Smooth muscle cell (in vitro differentiated cells): Measurements from ENCODE around the gene GAS7. TPM values are rescaled to one million over a fixed set of nuclear protein-coding genes. Genes with fewer than 3 reads are reported as not detected.

Experiments used
- DNase-seq: peaks from one replicate; lab custom pipeline; 2025; ENCODE audit not compliant: unreplicated experiment; lab: John Stamatoyannopoulos, UW
- H2AFZ ChIP-seq: fragments of 200-600 bp; sonication (generic); 2 replicates; pipeline ENCODE4 v1.6.0; 2016; ENCODE audit warnings: antibody characterized with exemption, low read depth, mild to moderate bottlenecking
- H3F3A ChIP-seq: fragments of 200-600 bp; sonication (generic); 2 replicates; pipeline ENCODE4 v1.6.0; 2017; ENCODE audit warnings: antibody characterized with exemption, low read depth
- H3K27ac ChIP-seq: fragments of 200-600 bp; sonication (generic); 2 replicates; pipeline ENCODE4 v1.5.1; 2016; ENCODE audit warnings: low read depth, mild to moderate bottlenecking
- H3K27me3 ChIP-seq: fragments of 200-600 bp; sonication (generic); 2 replicates; pipeline ENCODE4 v1.6.1; 2016; ENCODE audit warnings: low read depth, mild to moderate bottlenecking
- H3K36me3 ChIP-seq: fragments of 200-600 bp; sonication (generic); 2 replicates; pipeline ENCODE4 v1.5.1; 2016; ENCODE audit warnings: low read depth
- H3K4me1 ChIP-seq: fragments of 200-600 bp; sonication (generic); 2 replicates; pipeline ENCODE4 v1.5.1; 2016; ENCODE audit warnings: low read depth
- H3K4me2 ChIP-seq: fragments of 200-600 bp; sonication (generic); 2 replicates; pipeline ENCODE4 v1.6.0; 2016; ENCODE audit warnings: mild to moderate bottlenecking
- H3K4me3 ChIP-seq: fragments of 200-600 bp; sonication (generic); 2 replicates; pipeline ENCODE4 v1.5.1; 2016; ENCODE audit warnings: mild to moderate bottlenecking
- H3K79me2 ChIP-seq: fragments of 200-600 bp; sonication (generic); 2 replicates; pipeline ENCODE4 v1.6.0; 2016; ENCODE audit warnings: low read depth, mild to moderate bottlenecking
- H3K9ac ChIP-seq: fragments of 200-600 bp; sonication (generic); 2 replicates; pipeline ENCODE4 v1.6.0; 2016; ENCODE audit warnings: low read depth
- H3K9me3 ChIP-seq: fragments of 200-600 bp; sonication (generic); replicated peaks from 2 replicates; pipeline ENCODE4 v1.5.1; 2016; ENCODE audit warnings: low read depth
- H4K20me1 ChIP-seq: fragments of 200-600 bp; sonication (generic); 2 replicates; pipeline ENCODE4 v1.6.0; 2016; ENCODE audit warnings: low read depth
- WGBS: methylation state at CpG from one replicate; pipeline ENCODE4 v1.1.7; 2016; ENCODE audit warnings: low lambda C conversion rate; 5-methylcytosine and 5-hydroxymethylcytosine counted together
- polyA plus RNA-seq: library from polyadenylated mRNA; unstranded; fragments of >200 nt; fragmentation: Nextera tagmentation; extraction: Ambion mirVana; gene quantifications from 2 replicates; pipeline ENCODE4 v1.2.1, GENCODE V29; 2016
- total RNA-seq: library from RNA; depleted of rRNA; stranded (reverse); fragments of >200 nt; gene quantifications from 2 replicates; pipeline ENCODE4 v1.2.3, GENCODE V29; 2014
- TF ChIP-seq, protein P1 (sequence below): fragments of 200-600 bp; sonication (generic); IDR thresholded peaks from 2 replicates; pipeline ENCODE4 v1.5.1; 2017; ENCODE audit warnings: borderline replicate concordance, mild to moderate bottlenecking, antibody characterized with exemption; ENCODE audit not compliant: insufficient read depth, poor library complexity, severe bottlenecking

The GAS7 gene
- total and polyA plus RNA-seq, 2 experiments from 2014 or later, result 86.8 to 103 TPM

DNA sequence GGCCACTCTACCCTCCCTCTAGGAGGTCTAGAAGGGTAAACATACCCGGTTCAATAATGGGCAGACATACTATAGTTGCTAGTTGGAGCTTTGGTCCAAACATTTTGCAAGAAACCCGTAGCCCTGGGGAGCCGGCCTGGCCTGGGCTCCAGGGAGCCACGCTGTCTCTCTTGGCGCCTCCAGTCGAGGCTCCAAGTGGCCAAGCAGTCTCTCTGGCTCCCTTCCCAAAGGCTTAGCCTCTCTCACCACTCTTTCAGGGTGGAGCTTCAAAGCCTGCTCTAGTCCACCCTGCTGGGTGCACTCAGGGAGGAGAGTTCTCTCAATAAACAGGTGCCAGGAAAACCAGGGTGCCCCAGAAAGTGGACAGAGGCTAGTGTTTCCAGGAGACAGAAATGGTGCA lies 325.6 kb downstream of the GAS7 start:
- Histone ChIP-seq H3K79me2 (no peaks in the 10 kb centered on the region), H3K9me3 (no peaks in the 10 kb centered on the region), H3K36me3 (no peaks in the 10 kb centered on the region), H3K9ac (no peak overlapping the region), H3K4me1 (peaks cover 8% of the 10 kb centered on the region), H2AFZ (no peak overlapping the region), H3K27me3 (no peaks in the 10 kb centered on the region), H3F3A (no peaks in the 10 kb centered on the region), H4K20me1 (no peaks in the 10 kb centered on the region), H3K4me3 (no peak overlapping the region), H3K27ac (no peak overlapping the region), H3K4me2 (no peak overlapping the region)
- TF ChIP-seq, protein P1, sequence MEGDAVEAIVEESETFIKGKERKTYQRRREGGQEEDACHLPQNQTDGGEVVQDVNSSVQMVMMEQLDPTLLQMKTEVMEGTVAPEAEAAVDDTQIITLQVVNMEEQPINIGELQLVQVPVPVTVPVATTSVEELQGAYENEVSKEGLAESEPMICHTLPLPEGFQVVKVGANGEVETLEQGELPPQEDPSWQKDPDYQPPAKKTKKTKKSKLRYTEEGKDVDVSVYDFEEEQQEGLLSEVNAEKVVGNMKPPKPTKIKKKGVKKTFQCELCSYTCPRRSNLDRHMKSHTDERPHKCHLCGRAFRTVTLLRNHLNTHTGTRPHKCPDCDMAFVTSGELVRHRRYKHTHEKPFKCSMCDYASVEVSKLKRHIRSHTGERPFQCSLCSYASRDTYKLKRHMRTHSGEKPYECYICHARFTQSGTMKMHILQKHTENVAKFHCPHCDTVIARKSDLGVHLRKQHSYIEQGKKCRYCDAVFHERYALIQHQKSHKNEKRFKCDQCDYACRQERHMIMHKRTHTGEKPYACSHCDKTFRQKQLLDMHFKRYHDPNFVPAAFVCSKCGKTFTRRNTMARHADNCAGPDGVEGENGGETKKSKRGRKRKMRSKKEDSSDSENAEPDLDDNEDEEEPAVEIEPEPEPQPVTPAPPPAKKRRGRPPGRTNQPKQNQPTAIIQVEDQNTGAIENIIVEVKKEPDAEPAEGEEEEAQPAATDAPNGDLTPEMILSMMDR, result no peak
- no peak for DNase-seq
- 77% methylated on average over 6 of the region's 6 CpGs for WGBS

- no peak overlapping the region for H3K4me2 ChIP-seq
- TF ChIP-seq, protein P1, result no peak
- H4K20me1 ChIP-seq, result no peaks in the 10 kb centered on the region
- H3K36me3 ChIP-seq, result no peaks in the 10 kb centered on the region
- H2AFZ ChIP-seq, result no peak overlapping the region
- H3K9ac ChIP-seq, result no peak overlapping the region
- H3K79me2 ChIP-seq, result no peaks in the 10 kb centered on the region
- DNase-seq, result no peak
- WGBS, result 83% methylated on average over 3 of the region's 3 CpGs
- no peaks in the 10 kb centered on the region for H3K4me1 ChIP-seq
- no peaks in the 10 kb centered on the region for H3K27me3 ChIP-seq
- H3F3A ChIP-seq, result no peaks in the 10 kb centered on the region
- no peak overlapping the region for H3K27ac ChIP-seq
- no peak overlapping the region for H3K4me3 ChIP-seq
- no peaks in the 10 kb centered on the region for H3K9me3 ChIP-seq
Observed at GRCh38 chr17:9868552-9868951, 329.9 kb downstream of the GAS7 start.

GRCh38 chr17:9865586-9865985 lies 332.8 kb downstream of the GAS7 start:
- DNase-seq, result no peak
- Histone ChIP-seq H3K36me3 (no peaks in the 10 kb centered on the region), H3K27ac (no peak overlapping the region), H3K4me2 (no peak overlapping the region), H3K4me3 (no peak overlapping the region), H3F3A (no peaks in the 10 kb centered on the region), H3K4me1 (no peaks in the 10 kb centered on the region), H3K9ac (no peak overlapping the region), H3K79me2 (no peaks in the 10 kb centered on the region), H4K20me1 (no peaks in the 10 kb centered on the region), H3K9me3 (no peaks in the 10 kb centered on the region), H3K27me3 (no peaks in the 10 kb centered on the region), H2AFZ (no peak overlapping the region)
- 67% methylated on average over 1 of the region's 1 CpG for WGBS
- TF ChIP-seq, protein P1, result no peak

DNA sequence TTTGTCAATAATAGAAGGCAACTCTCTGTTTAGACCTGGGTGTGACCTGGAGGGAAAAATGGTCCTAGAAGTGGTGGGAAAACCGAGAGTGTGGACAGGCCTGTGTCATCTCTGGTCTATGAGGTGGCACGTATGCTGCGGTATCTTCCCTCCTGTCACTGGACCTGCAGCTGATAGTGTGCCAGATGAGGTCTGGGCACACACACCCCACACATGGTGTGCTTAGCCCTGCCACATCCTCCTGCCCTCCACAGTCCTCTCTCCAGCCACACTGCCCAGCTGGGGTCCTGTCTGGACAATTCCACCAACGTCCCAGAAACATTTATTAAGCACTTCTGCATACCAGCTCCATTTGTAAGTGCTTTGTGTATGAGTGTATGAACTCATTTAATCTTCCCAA lies 335.5 kb downstream of the GAS7 start:
- H2AFZ ChIP-seq, result no peak overlapping the region
- no peaks in the 10 kb centered on the region for H3K4me1 ChIP-seq
- no peak overlapping the region for H3K27ac ChIP-seq
- DNase-seq, result no peak
- no peak overlapping the region for H3K9ac ChIP-seq
- H3K4me3 ChIP-seq, result no peak overlapping the region
- no peaks in the 10 kb centered on the region for H3F3A ChIP-seq
- H3K79me2 ChIP-seq, result no peaks in the 10 kb centered on the region
- H3K4me2 ChIP-seq, result no peak overlapping the region
- no peaks in the 10 kb centered on the region for H4K20me1 ChIP-seq
- TF ChIP-seq, protein P1, result no peak
- no peaks in the 10 kb centered on the region for H3K9me3 ChIP-seq
- H3K27me3 ChIP-seq, result no peaks in the 10 kb centered on the region
- WGBS, result 77% methylated on average over 4 of the region's 4 CpGs
- H3K36me3 ChIP-seq, result no peaks in the 10 kb centered on the region
